AG08396 (cell line): ENCODE results near the gene ADAMTS13.

Experiments used
- DNase-seq: peaks from one replicate; pipeline ENCODE4 v3.0.0; 2012; ENCODE audit warnings: low spot score, mixed read lengths

The ADAMTS13 gene

GRCh38 chr9:133454943-133455673, 32.9 kb downstream of the ADAMTS13 start:
- no peak for DNase-seq

GRCh38 chr9:133455936-133456335, 33.8 kb downstream of the ADAMTS13 start:
- no peak for DNase-seq

- DNase-seq: no peak
Measured at GRCh38 chr9:133456409-133456808, 34.2 kb downstream of the ADAMTS13 start.

- DNase-seq: no peak
Measured at GRCh38 chr9:133457233-133457632, 35.1 kb downstream of the ADAMTS13 start.

GRCh38 chr9:133457748-133458147, 35.6 kb downstream of the ADAMTS13 start:
- no peak for DNase-seq

GRCh38 chr9:133458643-133459312, 36.6 kb downstream of the ADAMTS13 start:
- no peak for DNase-seq

- peak; percentile 98 for DNase-seq
Measured at GRCh38 chr9:133459476-133460404, 37.6 kb downstream of the ADAMTS13 start, which contains the start of gene CACFD1. Gene CACFD1, plus strand, starts transcription at chr9:133459978. Its CDS starts 89 bp downstream, at chr9:133460067.

GRCh38 chr9:133460405-133461175, 38.4 kb downstream of the ADAMTS13 start:
- DNase-seq: no peak

GRCh38 chr9:133461975-133462374, 39.8 kb downstream of the ADAMTS13 start:
- DNase-seq: no peak

- DNase-seq: no peak
Measured at GRCh38 chr9:133463234-133463863, 41.2 kb downstream of the ADAMTS13 start.

GRCh38 chr9:133463864-133464615, 41.9 kb downstream of the ADAMTS13 start:
- DNase-seq: no peak

- no peak for DNase-seq
Measured at GRCh38 chr9:133464638-133465037, 42.5 kb downstream of the ADAMTS13 start.

- DNase-seq: no peak
Measured at GRCh38 chr9:133465984-133466383, 43.8 kb downstream of the ADAMTS13 start.

GRCh38 chr9:133467101-133467500, 44.9 kb downstream of the ADAMTS13 start:
- no peak for DNase-seq

- DNase-seq: no peak
Measured at GRCh38 chr9:133468374-133468773, 46.2 kb downstream of the ADAMTS13 start.

- no peak for DNase-seq
Measured at GRCh38 chr9:133468777-133469421, 46.7 kb downstream of the ADAMTS13 start.

GRCh38 chr9:133470427-133470924, 48.3 kb downstream of the ADAMTS13 start:
- no peak for DNase-seq

GRCh38 chr9:133470988-133471387, 48.8 kb downstream of the ADAMTS13 start:
- DNase-seq: no peak

GRCh38 chr9:133471551-133472276, 49.5 kb downstream of the ADAMTS13 start:
- DNase-seq: no peak
